HCT116 (cell line): Measurements from ENCODE around the gene BNC2. TPM values are rescaled to one million over a fixed set of nuclear protein-coding genes. Genes with fewer than 3 reads are reported as not detected.

Experiments used
- ATAC-seq: fragments of 200-7000 bp; cut with Tn5 transposase; 2 replicates; pipeline ENCODE4 v1.9.1; 2020; ENCODE audit warnings: mild to moderate bottlenecking, moderate library complexity
- BruUV-seq: library from RNA; stranded (reverse); fragments of 400-500 nt; replicated peaks from 2 replicates; lab custom pipeline; 2021; lab: Mats Ljungman, UMichigan
- CTCF ChIA-PET: fragments of 300-600 bp; sonication (Branson Sonifier 250); formaldehyde crosslinking; loops from one replicate; lab custom pipeline; 2021; ENCODE audit warnings: antibody characterized with exemption; lab: Charles Lee
- POLR2A ChIA-PET: fragments of 300-600, 350-600 bp; sonication (Branson Sonifier 250); formaldehyde crosslinking; loops from one replicate; lab custom pipeline; 2021; ENCODE audit warnings: antibody characterized with exemption; lab: Charles Lee
- RAD21 ChIA-PET, 2 experiments: fragments of 300-600 bp; sonication (Branson Sonifier 250); formaldehyde crosslinking; loops; one replicate each; lab custom pipeline; 2023; ENCODE audit warnings: low total read pairs in 2 of 2; ENCODE audit not compliant: uncharacterized antibody in 2 of 2, unreplicated experiment in 2 of 2, low non-redundant PET in 1 of 2; lab: Charles Lee
- DNase-seq: peaks from one replicate; pipeline ENCODE4 v3.0.0-alpha.2; 2010; ENCODE audit warnings: low read depth, low spot score
- H2AFZ ChIP-seq: fragments of 200-600 bp; shearing (Covaris generic), sonication (generic); 2 replicates; pipeline ENCODE4 v1.6.1; 2017; ENCODE audit warnings: low read depth, mixed run types, mixed read lengths, antibody characterized with exemption, low read length; ENCODE audit not compliant: poor library complexity, severe bottlenecking
- H3K27ac ChIP-seq: 2 replicates; pipeline ENCODE4 v1.5.1; 2012; ENCODE audit warnings: low read depth, low read length
- H3K27me3 ChIP-seq: fragments of 200-600 bp; sonication (generic); 2 replicates; pipeline ENCODE4 v1.6.1; 2016; ENCODE audit warnings: mixed run types, low read length, mixed read lengths; ENCODE audit not compliant: insufficient read depth
- H3K36me3 ChIP-seq, 2 experiments: fragments of 200-500 bp in 1 of 2; fragments of 200-600 bp in 1 of 2; sonication (Bioruptor generic) in 1 of 2; sonication (generic) in 1 of 2; 2 replicates each; pipeline versions ENCODE4 v1.5.1 to v1.6.1; 2014 to 2016; ENCODE audit warnings: low read length in 2 of 2, inconsistent platforms in 1 of 2, mixed read lengths in 1 of 2, mixed run types in 1 of 2; ENCODE audit not compliant: insufficient read depth in 2 of 2, control insufficient read depth in 1 of 2
- H3K4me1 ChIP-seq, 2 experiments: fragments of 200-600 bp in 1 of 2; sonication (generic) in 1 of 2; 2 replicates each; pipeline versions ENCODE4 v1.5.1 to v1.6.1; 2012 to 2017; ENCODE audit warnings: low read length in 2 of 2, inconsistent platforms in 1 of 2, mild to moderate bottlenecking in 1 of 2, mixed read lengths in 1 of 2, mixed run types in 1 of 2, moderate library complexity in 1 of 2; ENCODE audit not compliant: insufficient read depth in 2 of 2, control insufficient read depth in 1 of 2
- H3K4me2 ChIP-seq: fragments of 200-600 bp; sonication (generic); 2 replicates; pipeline ENCODE4 v1.6.1; 2017; ENCODE audit warnings: mixed run types, low read length, mixed read lengths
- H3K4me3 ChIP-seq, 2 experiments: fragments of 200-600 bp in 1 of 2; sonication (generic) in 1 of 2; replicated peaks in 1 of 2; 2 replicates each; pipeline ENCODE4 v1.5.1; 2011 to 2016; ENCODE audit warnings: low read length in 2 of 2, control low read depth in 1 of 2, low read depth in 1 of 2, mild to moderate bottlenecking in 1 of 2, mixed read lengths in 1 of 2, mixed run types in 1 of 2
- H3K79me2 ChIP-seq: fragments of 200-600 bp; sonication (generic); 2 replicates; pipeline ENCODE4 v1.6.1; 2017; ENCODE audit warnings: mild to moderate bottlenecking, mixed run types, low read length, moderate library complexity, mixed read lengths; ENCODE audit not compliant: insufficient read depth
- H3K9ac ChIP-seq: fragments of 200-600 bp; sonication (generic); 2 replicates; pipeline ENCODE4 v1.6.1; 2016; ENCODE audit warnings: low read length, mixed read lengths
- H3K9me2 ChIP-seq: fragments of 200-600 bp; sonication (generic), shearing (Covaris generic); 2 replicates; pipeline ENCODE4 v1.6.1; 2017; ENCODE audit warnings: mixed run types, mild to moderate bottlenecking, moderate library complexity; ENCODE audit not compliant: insufficient read depth
- H3K9me3 ChIP-seq, 2 experiments: fragments of 200-500 bp in 1 of 2; fragments of 200-600 bp in 1 of 2; sonication (Bioruptor generic) in 1 of 2; sonication (generic) in 1 of 2; 2 replicates each; pipeline ENCODE4 v1.6.1; 2014 to 2017; ENCODE audit warnings: low read length in 2 of 2, mixed read lengths in 2 of 2, inconsistent platforms in 1 of 2, low read depth in 1 of 2, mild to moderate bottlenecking in 1 of 2, mixed run types in 1 of 2, moderate library complexity in 1 of 2; ENCODE audit not compliant: control insufficient read depth in 1 of 2, insufficient read depth in 1 of 2
- H4K20me1 ChIP-seq: fragments of 200-600 bp; sonication (generic), shearing (Covaris generic); 2 replicates; pipeline ENCODE4 v1.6.1; 2017; ENCODE audit warnings: mixed run types, mild to moderate bottlenecking, moderate library complexity; ENCODE audit not compliant: insufficient read depth
- EGR1 ChIP-seq: IDR thresholded peaks from 2 replicates; pipeline ENCODE4 v1.6.1; 2012; ENCODE audit warnings: low read depth
- ELF1 ChIP-seq: IDR thresholded peaks from 2 replicates; pipeline ENCODE4 v1.6.1; 2012; ENCODE audit warnings: low read depth, borderline replicate concordance
- FOSL1 ChIP-seq: IDR thresholded peaks from 2 replicates; pipeline ENCODE4 v1.6.1; 2012; ENCODE audit warnings: low read depth
- JUND ChIP-seq: IDR thresholded peaks from 2 replicates; pipeline ENCODE4 v1.6.1; 2012
- POLR2AphosphoS5 ChIP-seq: IDR thresholded peaks from 2 replicates; pipeline ENCODE4 v1.6.1; 2011; ENCODE audit warnings: mild to moderate bottlenecking, low read depth, low read length, moderate library complexity
- RAD21 ChIP-seq: IDR thresholded peaks from 2 replicates; pipeline ENCODE4 v1.6.1; 2012; ENCODE audit warnings: low read depth, mild to moderate bottlenecking
- YY1 ChIP-seq: IDR thresholded peaks from 2 replicates; pipeline ENCODE4 v1.6.1; 2011; ENCODE audit warnings: low read length, low read depth, moderate library complexity, mild to moderate bottlenecking; ENCODE audit not compliant: insufficient replicate concordance; ENCODE audit errors: extremely low read depth
- ZFX ChIP-seq: fragments of 450-650 bp; IDR thresholded peaks from 2 replicates; pipeline ENCODE4 v1.6.1; 2017
- intact Hi-C: fragments of 100-400 bp; cut with micrococcal nuclease; formaldehyde crosslinking; loops from 2 replicates; pipeline ENCODE4 v1.10.0; 2022
- total RNA-seq: library from RNA; stranded (reverse); gene quantifications from one replicate; pipeline ENCODE4 v1.2.1, GENCODE V29; 2021; ENCODE audit not compliant: unreplicated experiment
- TF ChIP-seq, protein P1 (sequence below): IDR thresholded peaks from 2 replicates; pipeline ENCODE4 v1.6.1; 2012; ENCODE audit warnings: low read depth
- TF ChIP-seq, protein P2 (sequence below), 3 experiments: fragments of 200-600 bp in 1 of 3; sonication (generic) in 1 of 3; IDR thresholded peaks in 2 of 3; conservative IDR thresholded peaks in 1 of 3; 2 replicates each; pipeline ENCODE4 v1.5.1; 2012 to 2017; ENCODE audit warnings: low read depth in 2 of 3, low read length in 2 of 3, antibody characterized with exemption in 1 of 3, borderline replicate concordance in 1 of 3, control low read depth in 1 of 3, mild to moderate bottlenecking in 1 of 3, mixed read lengths in 1 of 3, mixed run types in 1 of 3, moderate library complexity in 1 of 3; ENCODE audit not compliant: insufficient read depth in 1 of 3
- TF ChIP-seq, protein P3 (sequence below): IDR thresholded peaks from 2 replicates; pipeline ENCODE4 v1.6.1; 2012
- TF ChIP-seq, protein P4 (sequence below): IDR thresholded peaks from 2 replicates; pipeline ENCODE4 v1.6.1; 2011; ENCODE audit warnings: mild to moderate bottlenecking, low read length, moderate library complexity; ENCODE audit not compliant: insufficient replicate concordance; ENCODE audit errors: extremely low read depth
- TF ChIP-seq, protein P5 (sequence below): IDR thresholded peaks from 2 replicates; pipeline ENCODE4 v1.6.1; 2012

Gene BNC2
- total RNA-seq, 1 experiment from 2014 or later: 0.37 TPM

DNA sequence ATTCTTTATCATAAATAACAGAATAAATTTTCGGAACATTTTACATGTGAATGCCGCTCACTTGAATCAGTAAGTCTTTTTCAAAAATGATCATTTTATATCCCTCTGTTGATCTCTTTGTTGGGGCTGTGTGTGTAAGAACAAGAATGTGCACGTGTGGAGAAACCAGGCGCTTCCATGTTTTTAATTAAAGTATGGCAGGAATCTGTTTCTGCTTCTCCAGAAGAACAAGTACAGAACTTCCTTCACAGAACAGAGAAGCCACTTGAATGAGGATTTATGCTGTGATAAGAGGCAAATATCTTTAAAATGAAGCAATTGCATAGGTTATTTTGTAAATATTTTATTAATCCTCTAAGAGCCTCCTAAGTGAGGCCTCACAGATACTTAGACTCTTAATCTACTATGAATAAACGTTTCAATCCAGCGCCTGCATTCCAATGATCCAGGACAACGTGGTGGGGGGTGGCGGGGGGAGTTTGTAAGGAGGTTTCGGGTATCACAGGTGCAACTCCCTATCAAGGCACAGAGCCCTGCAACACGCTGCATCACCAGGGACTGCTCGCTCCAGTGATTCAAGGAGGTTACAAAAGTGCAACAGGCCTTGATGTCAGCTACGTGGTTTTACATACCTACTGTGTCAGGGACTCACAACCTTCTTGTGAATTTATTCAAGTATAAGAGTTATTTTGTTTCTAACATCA lies 409.2 kb downstream of the BNC2 start:
- Histone ChIP-seq H3K27me3 (no peaks in the 10 kb centered on the region), H3K9ac (no peak overlapping the region), H4K20me1 (no peaks in the 10 kb centered on the region), H2AFZ (no peak overlapping the region), H3K4me2 (no peak overlapping the region), H3K79me2 (no peaks in the 10 kb centered on the region), H3K4me3 (no peak overlapping the region), H3K4me1 (no peaks in the 10 kb centered on the region), H3K9me3 (no peaks in the 10 kb centered on the region), H3K36me3 (no peaks in the 10 kb centered on the region), H3K27ac (no peak overlapping the region), H3K9me2 (no peaks in the 10 kb centered on the region)
- intact Hi-C loops: no loop called here
- ChIA-PET CTCF (no interaction called here), RAD21 (no interaction called here), POLR2A (no interaction called here)
- DNase-seq (no peak), ATAC-seq (no peak)
- no TSS peak for BruUV-seq
- TF ChIP-seq JUND (no peak), POLR2AphosphoS5 (no peak), YY1 (no peak), RAD21 (no peak), ELF1 (no peak), ZFX (no peak), EGR1 (no peak), FOSL1 (no peak)
- TF ChIP-seq, protein P1, sequence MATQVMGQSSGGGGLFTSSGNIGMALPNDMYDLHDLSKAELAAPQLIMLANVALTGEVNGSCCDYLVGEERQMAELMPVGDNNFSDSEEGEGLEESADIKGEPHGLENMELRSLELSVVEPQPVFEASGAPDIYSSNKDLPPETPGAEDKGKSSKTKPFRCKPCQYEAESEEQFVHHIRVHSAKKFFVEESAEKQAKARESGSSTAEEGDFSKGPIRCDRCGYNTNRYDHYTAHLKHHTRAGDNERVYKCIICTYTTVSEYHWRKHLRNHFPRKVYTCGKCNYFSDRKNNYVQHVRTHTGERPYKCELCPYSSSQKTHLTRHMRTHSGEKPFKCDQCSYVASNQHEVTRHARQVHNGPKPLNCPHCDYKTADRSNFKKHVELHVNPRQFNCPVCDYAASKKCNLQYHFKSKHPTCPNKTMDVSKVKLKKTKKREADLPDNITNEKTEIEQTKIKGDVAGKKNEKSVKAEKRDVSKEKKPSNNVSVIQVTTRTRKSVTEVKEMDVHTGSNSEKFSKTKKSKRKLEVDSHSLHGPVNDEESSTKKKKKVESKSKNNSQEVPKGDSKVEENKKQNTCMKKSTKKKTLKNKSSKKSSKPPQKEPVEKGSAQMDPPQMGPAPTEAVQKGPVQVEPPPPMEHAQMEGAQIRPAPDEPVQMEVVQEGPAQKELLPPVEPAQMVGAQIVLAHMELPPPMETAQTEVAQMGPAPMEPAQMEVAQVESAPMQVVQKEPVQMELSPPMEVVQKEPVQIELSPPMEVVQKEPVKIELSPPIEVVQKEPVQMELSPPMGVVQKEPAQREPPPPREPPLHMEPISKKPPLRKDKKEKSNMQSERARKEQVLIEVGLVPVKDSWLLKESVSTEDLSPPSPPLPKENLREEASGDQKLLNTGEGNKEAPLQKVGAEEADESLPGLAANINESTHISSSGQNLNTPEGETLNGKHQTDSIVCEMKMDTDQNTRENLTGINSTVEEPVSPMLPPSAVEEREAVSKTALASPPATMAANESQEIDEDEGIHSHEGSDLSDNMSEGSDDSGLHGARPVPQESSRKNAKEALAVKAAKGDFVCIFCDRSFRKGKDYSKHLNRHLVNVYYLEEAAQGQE: no peak
- TF ChIP-seq, protein P2, sequence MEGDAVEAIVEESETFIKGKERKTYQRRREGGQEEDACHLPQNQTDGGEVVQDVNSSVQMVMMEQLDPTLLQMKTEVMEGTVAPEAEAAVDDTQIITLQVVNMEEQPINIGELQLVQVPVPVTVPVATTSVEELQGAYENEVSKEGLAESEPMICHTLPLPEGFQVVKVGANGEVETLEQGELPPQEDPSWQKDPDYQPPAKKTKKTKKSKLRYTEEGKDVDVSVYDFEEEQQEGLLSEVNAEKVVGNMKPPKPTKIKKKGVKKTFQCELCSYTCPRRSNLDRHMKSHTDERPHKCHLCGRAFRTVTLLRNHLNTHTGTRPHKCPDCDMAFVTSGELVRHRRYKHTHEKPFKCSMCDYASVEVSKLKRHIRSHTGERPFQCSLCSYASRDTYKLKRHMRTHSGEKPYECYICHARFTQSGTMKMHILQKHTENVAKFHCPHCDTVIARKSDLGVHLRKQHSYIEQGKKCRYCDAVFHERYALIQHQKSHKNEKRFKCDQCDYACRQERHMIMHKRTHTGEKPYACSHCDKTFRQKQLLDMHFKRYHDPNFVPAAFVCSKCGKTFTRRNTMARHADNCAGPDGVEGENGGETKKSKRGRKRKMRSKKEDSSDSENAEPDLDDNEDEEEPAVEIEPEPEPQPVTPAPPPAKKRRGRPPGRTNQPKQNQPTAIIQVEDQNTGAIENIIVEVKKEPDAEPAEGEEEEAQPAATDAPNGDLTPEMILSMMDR (IDR thresholded peaks at IDR 0.05 in 2 of 3, conservative IDR thresholded peaks at IDR 0.05 in 1 of 3; ENCODE audit: borderline replicate concordance in 1 of 3, insufficient read depth in 1 of 3, low read depth in 2 of 3, low read length in 2 of 3): no peak
- TF ChIP-seq, protein P3, sequence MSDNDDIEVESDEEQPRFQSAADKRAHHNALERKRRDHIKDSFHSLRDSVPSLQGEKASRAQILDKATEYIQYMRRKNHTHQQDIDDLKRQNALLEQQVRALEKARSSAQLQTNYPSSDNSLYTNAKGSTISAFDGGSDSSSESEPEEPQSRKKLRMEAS: no peak
- TF ChIP-seq, protein P4, sequence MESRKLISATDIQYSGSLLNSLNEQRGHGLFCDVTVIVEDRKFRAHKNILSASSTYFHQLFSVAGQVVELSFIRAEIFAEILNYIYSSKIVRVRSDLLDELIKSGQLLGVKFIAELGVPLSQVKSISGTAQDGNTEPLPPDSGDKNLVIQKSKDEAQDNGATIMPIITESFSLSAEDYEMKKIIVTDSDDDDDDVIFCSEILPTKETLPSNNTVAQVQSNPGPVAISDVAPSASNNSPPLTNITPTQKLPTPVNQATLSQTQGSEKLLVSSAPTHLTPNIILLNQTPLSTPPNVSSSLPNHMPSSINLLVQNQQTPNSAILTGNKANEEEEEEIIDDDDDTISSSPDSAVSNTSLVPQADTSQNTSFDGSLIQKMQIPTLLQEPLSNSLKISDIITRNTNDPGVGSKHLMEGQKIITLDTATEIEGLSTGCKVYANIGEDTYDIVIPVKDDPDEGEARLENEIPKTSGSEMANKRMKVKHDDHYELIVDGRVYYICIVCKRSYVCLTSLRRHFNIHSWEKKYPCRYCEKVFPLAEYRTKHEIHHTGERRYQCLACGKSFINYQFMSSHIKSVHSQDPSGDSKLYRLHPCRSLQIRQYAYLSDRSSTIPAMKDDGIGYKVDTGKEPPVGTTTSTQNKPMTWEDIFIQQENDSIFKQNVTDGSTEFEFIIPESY: no peak
- TF ChIP-seq, protein P5, sequence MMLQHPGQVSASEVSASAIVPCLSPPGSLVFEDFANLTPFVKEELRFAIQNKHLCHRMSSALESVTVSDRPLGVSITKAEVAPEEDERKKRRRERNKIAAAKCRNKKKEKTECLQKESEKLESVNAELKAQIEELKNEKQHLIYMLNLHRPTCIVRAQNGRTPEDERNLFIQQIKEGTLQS: no peak
